Stimulated activated CD4-positive, alpha-beta T cell treated with anti-CD3 and anti-CD28 coated beads, Interleukin-12 subunit alpha, Interleukin-12 subunit beta, amount 100 ng/mL, for 48 hours (primary cell): ENCODE results near the gene PRKCB.
A peak's percentile ranks its signal among the peaks of the same experiment; 100 is the strongest.

Source experiments
- DNase-seq, 3 donors: peaks; one replicate each; pipeline ENCODE4 v3.0.0-alpha.2; 2020; ENCODE audit warnings: low read depth in 2 of 3, low spot score in 1 of 3

Gene PRKCB

GRCh38 chr16:23836078-23836403 lies 258 bp downstream of the PRKCB start:
- no peak for DNase-seq

DNA sequence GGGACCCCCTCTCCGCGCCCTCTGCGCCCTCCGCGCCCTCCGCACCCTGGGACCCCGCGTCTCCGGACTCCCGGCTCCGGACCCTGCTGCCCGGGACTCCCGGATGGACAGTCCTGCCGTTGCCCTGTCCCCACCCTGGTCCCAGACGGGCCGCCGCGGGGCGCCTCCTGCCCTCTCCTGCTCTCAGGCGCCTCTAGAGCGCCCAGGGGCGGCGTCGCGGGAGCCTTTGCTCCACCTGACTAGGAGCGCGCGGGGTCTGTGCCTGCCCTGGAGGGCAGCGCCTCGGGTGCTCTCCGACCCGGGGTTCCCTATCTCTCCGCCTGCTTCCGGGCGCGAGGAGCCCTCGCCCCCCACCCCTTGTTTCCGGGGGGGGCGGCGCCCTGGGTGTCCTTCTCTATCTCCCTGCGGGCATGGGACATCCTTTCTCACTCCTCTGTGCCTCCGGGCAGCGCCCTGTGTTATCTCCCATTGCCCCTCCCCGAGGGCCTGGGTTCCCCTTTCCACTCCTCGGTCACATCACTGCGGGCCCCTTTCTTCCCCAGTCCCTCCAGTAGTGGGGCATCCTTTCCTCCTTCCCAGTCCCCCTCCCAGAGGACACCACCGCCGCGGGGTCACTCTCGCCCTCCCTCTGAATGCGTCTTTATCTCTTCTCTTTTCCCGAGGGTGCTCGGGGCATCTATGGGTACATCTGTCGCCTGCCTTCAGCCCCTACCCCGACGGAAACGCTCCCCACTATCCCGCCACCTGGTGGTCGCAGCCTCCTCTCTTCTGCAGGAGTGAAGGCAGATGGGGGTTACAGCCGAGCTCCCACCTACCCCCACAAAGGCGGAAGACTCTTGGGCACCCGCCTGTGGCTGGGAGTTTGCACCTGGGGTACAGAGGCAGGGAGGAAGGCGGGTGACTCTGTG lies 875 bp downstream of the PRKCB start:
- peak in 1 of 3 donors; percentile 34 for DNase-seq

DNA sequence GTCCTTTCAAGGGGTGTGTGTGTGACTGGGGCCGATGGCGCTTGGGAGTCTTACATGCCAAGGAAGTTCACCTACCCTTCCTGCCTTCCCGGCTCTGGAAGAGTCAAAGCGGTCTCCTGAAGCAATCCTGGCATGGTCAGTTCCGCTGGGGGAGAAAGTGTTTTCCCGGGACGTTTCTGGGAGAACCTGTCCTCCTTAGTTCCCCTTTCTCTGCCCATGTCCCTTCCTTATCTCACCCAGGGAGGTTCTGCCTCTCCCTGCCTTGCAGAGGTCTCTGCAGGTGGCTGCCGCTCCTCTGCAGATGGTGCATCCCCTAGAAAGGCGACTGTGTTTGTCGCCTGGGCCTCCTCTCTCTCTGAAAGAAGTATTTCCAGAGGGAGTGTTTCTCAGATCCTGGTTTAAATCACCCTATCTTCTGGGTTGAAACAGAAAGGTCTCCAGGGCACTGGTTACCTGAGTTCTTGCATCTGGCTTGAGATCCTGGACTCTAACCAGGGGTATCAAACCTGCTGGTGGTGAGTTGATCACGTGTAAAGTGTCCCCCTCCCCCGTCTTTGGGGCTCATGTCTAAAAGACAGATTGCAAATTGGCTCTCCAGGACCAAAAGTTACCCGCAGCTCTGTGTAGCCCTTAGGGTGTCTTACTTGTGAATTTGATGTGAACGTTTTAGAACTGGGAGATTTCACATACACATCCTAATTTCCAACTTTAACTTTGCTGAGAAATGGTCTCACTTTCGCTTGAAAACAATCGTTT lies 1.9 kb downstream of the PRKCB start:
- no peak for DNase-seq

DNA sequence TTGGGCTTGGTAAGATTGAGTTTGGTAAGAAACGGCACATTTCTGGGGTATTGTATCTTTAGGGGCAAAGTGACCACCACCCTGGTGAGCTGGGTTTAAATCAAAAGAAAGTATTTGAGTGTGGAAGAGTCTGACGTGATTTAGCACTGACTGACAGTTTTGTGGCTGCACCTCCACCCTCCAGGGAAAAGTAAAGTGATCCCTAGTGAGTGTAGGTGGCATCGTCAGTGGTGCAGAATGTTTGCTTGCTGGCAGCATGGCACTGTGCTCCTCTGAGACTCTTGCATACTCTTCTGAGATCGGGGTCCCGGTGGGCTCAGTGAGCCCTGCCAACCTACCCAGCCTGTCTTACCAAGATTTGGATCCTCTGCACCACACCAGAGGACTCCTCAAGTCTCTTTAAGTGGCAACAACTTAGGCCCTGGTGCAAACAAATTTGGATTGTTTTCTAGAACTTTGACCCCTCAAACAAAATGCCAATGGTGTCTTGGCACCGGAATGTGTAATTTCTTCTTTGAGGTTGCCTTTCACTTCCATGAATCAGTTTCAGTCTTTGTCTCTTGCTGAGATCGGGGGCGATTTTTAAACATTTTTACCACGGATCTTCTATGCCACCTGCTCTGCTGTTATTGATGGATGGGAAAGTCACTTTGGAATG lies 2.8 kb downstream of the PRKCB start:
- no peak for DNase-seq

- no peak for DNase-seq
These were observed 4.5 kb downstream of the PRKCB start for GRCh38 chr16:23840310-23840709.

DNA sequence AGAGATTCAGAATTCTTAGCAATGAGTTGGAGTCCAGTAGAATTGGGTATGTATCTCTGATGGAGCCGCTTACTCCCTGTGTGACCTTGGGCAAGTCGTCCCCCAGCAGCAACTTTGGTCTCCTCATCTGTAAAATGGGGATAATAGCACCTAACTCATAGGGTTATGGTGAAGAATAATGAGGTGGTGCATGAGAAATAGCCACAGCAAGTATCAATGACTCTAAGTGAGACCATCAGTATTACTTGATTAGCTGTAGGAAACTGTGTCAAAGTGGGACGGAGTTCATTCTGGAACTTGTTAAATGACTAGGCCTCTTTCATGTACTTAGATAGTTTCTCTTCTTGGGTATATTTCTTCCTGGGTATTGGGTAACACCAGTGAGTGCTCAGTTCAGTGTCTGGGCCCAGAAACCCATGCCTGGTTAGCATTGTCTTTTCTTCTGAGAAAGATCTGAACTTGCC lies 6.4 kb downstream of the PRKCB start:
- DNase-seq, result no peak

DNA sequence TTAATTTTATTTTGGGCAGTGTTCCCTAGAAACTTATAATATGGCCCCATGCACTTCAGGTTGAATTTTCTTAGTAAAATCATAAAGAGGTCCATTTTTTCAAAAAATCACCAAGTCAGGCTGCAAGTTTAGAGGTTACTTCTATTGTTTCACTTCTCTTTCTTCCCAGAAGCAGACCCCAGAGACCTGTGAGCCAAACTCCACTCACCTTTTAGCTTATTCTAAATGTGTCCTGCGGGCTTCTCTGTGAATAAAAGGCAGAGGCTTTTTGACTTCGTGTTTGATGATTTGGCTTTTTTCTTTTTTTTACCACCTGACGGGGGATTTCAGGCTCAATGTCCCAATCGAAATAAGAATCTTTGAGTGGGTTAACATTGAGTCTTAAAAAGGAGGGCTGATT lies 7.4 kb downstream of the PRKCB start:
- DNase-seq, result no peak

DNA sequence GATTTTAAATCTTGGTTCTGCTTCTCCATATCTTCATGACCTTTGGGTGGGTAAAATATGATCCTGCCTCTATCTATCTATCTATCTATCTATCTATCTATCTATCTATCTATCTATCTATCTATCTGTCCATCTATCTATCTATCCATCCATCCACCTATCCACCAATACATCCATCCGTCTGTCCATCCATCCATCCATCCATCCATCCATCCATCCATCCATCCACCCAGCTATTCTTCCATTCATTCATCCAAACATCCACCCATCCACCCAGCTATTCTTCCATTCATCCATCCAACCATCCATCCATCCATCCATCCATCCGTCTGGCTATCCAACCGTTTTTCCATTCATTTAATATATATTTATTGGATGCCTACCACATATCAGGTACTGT lies 11.5 kb downstream of the PRKCB start:
- no peak for DNase-seq

GRCh38 chr16:23847948-23848347 lies 12.2 kb downstream of the PRKCB start:
- DNase-seq, result no peak

- no peak for DNase-seq
These were observed 13.2 kb downstream of the PRKCB start for GRCh38 chr16:23848958-23849357.

- DNase-seq, result no peak
These were observed 17.2 kb downstream of the PRKCB start for GRCh38 chr16:23852794-23853562.

GRCh38 chr16:23855010-23855409 lies 19.2 kb downstream of the PRKCB start:
- no peak for DNase-seq

- DNase-seq, result no peak
These were observed 20.5 kb downstream of the PRKCB start for GRCh38 chr16:23856251-23856709.

GRCh38 chr16:23857256-23857880 lies 21.6 kb downstream of the PRKCB start:
- no peak for DNase-seq

DNA sequence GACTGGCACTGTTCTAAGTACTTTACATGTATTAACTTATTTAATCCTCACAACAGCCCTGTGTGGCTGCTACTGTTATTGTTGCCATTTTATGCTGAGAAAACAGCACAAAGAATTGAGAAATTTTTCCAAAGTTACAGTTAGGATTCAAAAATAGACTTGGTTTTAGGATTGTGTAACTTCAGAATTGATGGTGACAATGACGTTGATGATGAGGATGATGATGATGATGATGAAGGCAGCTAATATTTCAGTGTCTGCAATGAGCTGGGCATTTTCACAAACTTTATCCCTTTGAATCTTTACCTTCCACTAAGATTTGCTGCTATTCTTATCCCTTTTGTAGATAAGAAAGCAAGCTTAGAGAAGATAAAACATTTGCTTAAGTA lies 22.1 kb downstream of the PRKCB start:
- no peak for DNase-seq

GRCh38 chr16:23858542-23858941 lies 22.8 kb downstream of the PRKCB start:
- no peak for DNase-seq

GRCh38 chr16:23859713-23860269 lies 24.0 kb downstream of the PRKCB start:
- DNase-seq, result no peak

DNA sequence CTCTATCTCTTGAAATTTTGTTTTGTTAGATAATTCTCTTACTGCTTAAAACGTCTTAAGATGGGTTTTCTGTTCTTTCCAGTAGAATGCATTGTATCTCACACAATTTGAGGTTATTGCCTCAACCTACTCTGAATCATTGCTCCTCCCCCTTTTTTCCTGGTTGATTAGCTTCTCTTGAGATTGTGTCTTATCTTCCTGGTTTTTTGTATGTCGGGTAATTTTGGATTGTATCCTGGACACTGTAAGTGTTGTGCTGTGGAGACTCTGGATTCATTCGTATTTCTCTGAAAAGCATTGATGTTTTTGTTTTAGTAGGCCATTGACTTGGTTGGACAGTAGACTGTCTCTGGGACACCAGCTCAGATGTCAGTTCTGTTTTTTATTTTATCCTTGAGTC lies 26.1 kb downstream of the PRKCB start:
- no peak for DNase-seq

DNA sequence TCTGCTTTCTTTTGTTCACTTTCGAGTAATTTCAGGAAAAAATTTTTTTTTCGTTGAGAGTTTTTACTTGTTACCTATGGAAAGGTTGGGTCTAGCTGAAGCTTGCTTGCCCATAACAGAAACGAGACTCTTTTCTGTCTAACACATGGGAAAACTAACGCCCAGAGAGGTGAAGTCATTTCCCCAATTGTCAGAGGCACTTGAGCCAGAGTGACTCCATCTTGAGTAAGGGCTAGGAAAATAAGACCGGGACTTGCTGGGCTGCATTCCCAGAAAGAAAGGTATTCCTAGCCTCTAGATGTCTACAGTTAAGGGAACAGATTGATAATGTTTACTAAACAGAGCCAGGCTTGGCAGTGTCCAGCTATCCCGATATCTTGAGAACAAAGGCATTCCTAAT lies 26.8 kb downstream of the PRKCB start:
- DNase-seq, result no peak
